A549 (cell line): Measurements from ENCODE around the gene ANKRD33.

Experiments used
- BCL3 ChIP-seq: fragments of >200 bp; sonication (Bioruptor Twin); formaldehyde crosslinking; IDR thresholded peaks from 3 replicates; pipeline ENCODE4 v1.6.1; 2016
- EP300 ChIP-seq, 2 experiments: fragments of >200 bp; sonication (Bioruptor Twin); formaldehyde crosslinking; IDR thresholded peaks; 2 replicates in 1 of 2; 3 replicates in 1 of 2; pipeline ENCODE4 v1.6.1; 2016 to 2017
- HOXA7 ChIP-seq: fragments of 250-450 bp; sonication (Bioruptor Pico); IDR thresholded peaks from 2 replicates; pipeline ENCODE4 v1.5.0; 2020; ENCODE audit warnings: mild to moderate bottlenecking, moderate library complexity
- MYC ChIP-seq: IDR thresholded peaks from 2 replicates; pipeline ENCODE4 v1.6.1; 2012; ENCODE audit warnings: mild to moderate bottlenecking, inconsistent platforms, low read length, improper control_type of control experiment, borderline replicate concordance
- PBX3 ChIP-seq: IDR thresholded peaks from 2 replicates; pipeline ENCODE4 v1.6.1; 2012
- POLR2A ChIP-seq: IDR thresholded peaks from 2 replicates; pipeline ENCODE4 v1.6.1; 2012; ENCODE audit warnings: mild to moderate bottlenecking, low read length
- RNF2 ChIP-seq: fragments of 200-600 bp; sonication (generic); IDR thresholded peaks from 2 replicates; pipeline ENCODE4 v1.6.1; 2016; ENCODE audit warnings: low read depth, mild to moderate bottlenecking, antibody characterized with exemption, moderate library complexity, borderline replicate concordance
- SMC3 ChIP-seq: fragments of >200 bp; sonication (Bioruptor Twin); formaldehyde crosslinking; IDR thresholded peaks from 3 replicates; pipeline ENCODE4 v1.6.1; 2018; ENCODE audit warnings: inconsistent platforms
- USF2 ChIP-seq: fragments of 450-650 bp; IDR thresholded peaks from 2 replicates; pipeline ENCODE4 v1.6.1; 2014; ENCODE audit warnings: antibody characterized with exemption
- TF ChIP-seq, protein P1 (sequence below): fragments of >200 bp; sonication (Bioruptor Twin); formaldehyde crosslinking; IDR thresholded peaks from 3 replicates; pipeline ENCODE4 v1.5.1; 2016

DNA sequence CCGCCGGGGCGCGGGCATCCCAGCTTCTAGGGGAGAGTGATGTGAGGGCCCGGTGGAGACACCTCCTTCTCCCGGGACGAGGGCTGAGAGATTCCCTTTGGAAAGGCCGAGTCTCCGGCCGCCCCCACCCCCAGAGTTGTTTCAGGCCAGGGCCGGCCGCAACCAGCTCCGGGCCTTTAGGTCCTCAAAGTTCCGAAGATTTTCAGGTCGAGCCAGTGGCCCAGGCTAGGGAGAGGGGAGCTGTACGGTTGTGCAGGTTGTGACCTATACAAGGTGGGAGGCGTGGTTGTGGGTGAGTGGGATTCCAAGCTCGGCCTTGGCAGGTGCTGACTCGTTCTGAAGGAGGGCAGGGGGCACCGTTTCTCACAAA lies 18.4 kb upstream of the ANKRD33 start:
- TF ChIP-seq, protein P1, sequence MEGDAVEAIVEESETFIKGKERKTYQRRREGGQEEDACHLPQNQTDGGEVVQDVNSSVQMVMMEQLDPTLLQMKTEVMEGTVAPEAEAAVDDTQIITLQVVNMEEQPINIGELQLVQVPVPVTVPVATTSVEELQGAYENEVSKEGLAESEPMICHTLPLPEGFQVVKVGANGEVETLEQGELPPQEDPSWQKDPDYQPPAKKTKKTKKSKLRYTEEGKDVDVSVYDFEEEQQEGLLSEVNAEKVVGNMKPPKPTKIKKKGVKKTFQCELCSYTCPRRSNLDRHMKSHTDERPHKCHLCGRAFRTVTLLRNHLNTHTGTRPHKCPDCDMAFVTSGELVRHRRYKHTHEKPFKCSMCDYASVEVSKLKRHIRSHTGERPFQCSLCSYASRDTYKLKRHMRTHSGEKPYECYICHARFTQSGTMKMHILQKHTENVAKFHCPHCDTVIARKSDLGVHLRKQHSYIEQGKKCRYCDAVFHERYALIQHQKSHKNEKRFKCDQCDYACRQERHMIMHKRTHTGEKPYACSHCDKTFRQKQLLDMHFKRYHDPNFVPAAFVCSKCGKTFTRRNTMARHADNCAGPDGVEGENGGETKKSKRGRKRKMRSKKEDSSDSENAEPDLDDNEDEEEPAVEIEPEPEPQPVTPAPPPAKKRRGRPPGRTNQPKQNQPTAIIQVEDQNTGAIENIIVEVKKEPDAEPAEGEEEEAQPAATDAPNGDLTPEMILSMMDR, result no peak
- TF ChIP-seq BCL3 (no peak), USF2 (no peak), PBX3 (no peak), POLR2A (no peak), MYC (no peak), EP300 (IDR thresholded peaks at IDR 0.05) (no peak), HOXA7 (CRISPR knock-in tag) (no peak), SMC3 (no peak), RNF2 (no peak)
